GM23338 (cell line): ENCODE results near the gene ASB16.

Experiments
- CTCF ChIP-seq, 2 experiments: fragments of 200-600 bp in 1 of 2; sonication (generic) in 1 of 2; conservative IDR thresholded peaks; 2 replicates each; pipeline versions ENCODE4 v1.5.1 to v1.6.1; 2016 to 2017; ENCODE audit warnings: antibody characterized with exemption in 2 of 2, low read depth in 2 of 2, mild to moderate bottlenecking in 2 of 2, moderate library complexity in 1 of 2
- ETS1 ChIP-seq: IDR thresholded peaks from 2 replicates; pipeline ENCODE4 v1.6.1; 2016; ENCODE audit warnings: antibody characterized with exemption
- EZH2 ChIP-seq: fragments of 200-600 bp; sonication (generic); IDR thresholded peaks from one replicate; pipeline ENCODE4 v1.8.0; 2017; ENCODE audit warnings: antibody characterized with exemption, mild to moderate bottlenecking, low read depth; ENCODE audit not compliant: unreplicated experiment
- EZH2phosphoT487 ChIP-seq: fragments of 200-600 bp; sonication (generic); IDR thresholded peaks from one replicate; pipeline ENCODE4 v1.8.1; 2018; ENCODE audit warnings: antibody characterized with exemption; ENCODE audit not compliant: unreplicated experiment
- POLR2AphosphoS5 ChIP-seq: IDR thresholded peaks from 2 replicates; pipeline ENCODE4 v1.6.1; 2016; ENCODE audit warnings: antibody characterized with exemption, low read depth
- STAT1 ChIP-seq: IDR thresholded peaks from one replicate; pipeline ENCODE4 v1.6.1; 2016; ENCODE audit warnings: antibody characterized with exemption; ENCODE audit not compliant: unreplicated experiment
- ZNF331 ChIP-seq: fragments of 250-450 bp; sonication (Bioruptor Pico); IDR thresholded peaks from 2 replicates; pipeline ENCODE4 v1.5.0; 2020; ENCODE audit warnings: low read depth, mild to moderate bottlenecking, moderate library complexity

- TF ChIP-seq CTCF (conservative IDR thresholded peaks at IDR 0.05; ENCODE audit: low read depth in 2 of 2), result no peak
- no peak for TF ChIP-seq POLR2AphosphoS5
- no peak for TF ChIP-seq EZH2
- no peak for TF ChIP-seq STAT1
- no peak for TF ChIP-seq EZH2phosphoT487
- TF ChIP-seq ZNF331 (CRISPR knock-in tag), result 0 out of 2 replicates have a peak, but pooled peaks have one; percentile 15
- TF ChIP-seq ETS1, result no peak
These were observed 43.1 kb downstream of the ASB16 start for GRCh38 chr17:44213403-44214229.
